ENCODE data around the gene CTSF.
"Not testable (repeated sequence)": the region's sequence is repeated elsewhere in the genome, so short reads cannot be mapped to it uniquely, and the experiment has no call there.

The CTSF gene

DNA sequence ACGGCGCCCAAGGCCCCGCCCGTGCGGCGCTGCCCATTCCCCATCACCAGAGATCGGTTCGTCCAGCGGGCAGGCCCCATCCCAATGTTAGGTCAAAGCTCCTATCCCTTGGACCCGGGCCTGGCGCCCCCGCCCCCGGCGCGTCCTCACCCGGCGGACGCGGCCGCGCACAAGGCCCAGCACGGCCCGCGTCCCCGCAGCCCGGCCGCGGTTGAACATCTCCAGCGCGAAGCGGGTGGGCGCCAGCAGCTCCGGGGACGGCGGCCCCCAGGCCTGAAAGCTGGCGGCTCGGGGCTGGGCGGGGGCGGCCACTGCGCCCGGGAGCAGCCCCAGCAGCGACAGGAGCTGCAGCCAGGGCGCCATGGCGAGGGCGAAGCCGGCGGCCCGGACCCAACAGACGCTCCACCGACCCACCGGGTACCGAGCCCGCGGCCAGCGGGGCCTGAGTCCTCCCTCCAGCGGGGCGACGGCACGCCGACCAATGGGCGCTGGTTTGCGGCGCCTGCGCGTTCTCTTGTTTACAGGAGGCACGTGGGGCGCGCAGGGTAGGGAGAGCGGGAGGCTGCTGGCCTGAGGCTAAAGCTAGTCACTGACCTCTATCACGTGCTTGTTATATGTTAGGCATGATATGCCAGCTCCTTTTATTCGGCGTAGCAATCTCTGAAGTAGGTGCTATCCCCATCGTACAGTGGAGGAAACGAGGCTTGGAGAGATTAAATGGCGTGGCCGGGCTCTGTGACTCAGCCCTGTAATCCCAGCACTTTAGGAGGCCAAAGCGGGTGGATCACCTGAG is at the start of gene CTSF:
Gene CTSF (minus strand): TSS at position 483 of the 793 bp plus-strand sequence. CDS start 120 bp downstream, at position 363.
- peak; percentile 99 for DNase-seq (ENCODE audit: low spot score)

DNA sequence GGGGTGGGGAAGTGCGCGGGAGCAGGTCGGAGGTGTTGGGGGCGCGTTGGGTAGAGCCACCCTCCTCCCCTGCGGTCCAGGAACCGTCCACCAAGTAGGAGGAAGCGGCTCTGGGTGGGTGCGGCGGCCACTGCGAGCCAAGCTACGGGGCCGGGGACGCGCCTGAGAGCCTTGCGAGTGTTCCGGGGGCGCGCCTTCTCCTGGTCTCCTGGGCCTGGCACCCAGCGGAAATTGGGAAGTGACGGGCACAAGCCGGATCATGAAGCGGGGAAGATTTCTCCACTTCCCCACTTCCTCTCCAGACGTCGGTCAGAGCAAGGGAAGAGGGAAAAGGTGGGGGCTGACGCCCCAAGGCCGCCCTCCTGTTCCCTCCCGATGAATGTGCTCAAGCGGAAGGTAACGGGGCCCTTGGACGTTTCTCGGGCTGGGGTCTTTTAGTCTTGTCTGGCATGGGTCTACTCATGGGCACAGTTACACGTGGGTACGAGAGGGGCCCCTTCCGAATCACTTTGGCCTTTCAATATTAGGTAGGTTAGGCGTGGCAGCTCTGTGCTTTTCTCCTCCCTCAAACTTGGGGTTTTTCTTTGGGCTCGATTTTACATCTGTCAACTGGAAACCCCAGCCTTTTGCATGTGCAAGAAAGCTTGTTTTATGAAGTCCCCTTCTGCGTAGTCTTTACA is 48.9 kb upstream of the CTSF start:
- DNase-seq (ENCODE audit: low spot score), result peak; percentile 70

DNA sequence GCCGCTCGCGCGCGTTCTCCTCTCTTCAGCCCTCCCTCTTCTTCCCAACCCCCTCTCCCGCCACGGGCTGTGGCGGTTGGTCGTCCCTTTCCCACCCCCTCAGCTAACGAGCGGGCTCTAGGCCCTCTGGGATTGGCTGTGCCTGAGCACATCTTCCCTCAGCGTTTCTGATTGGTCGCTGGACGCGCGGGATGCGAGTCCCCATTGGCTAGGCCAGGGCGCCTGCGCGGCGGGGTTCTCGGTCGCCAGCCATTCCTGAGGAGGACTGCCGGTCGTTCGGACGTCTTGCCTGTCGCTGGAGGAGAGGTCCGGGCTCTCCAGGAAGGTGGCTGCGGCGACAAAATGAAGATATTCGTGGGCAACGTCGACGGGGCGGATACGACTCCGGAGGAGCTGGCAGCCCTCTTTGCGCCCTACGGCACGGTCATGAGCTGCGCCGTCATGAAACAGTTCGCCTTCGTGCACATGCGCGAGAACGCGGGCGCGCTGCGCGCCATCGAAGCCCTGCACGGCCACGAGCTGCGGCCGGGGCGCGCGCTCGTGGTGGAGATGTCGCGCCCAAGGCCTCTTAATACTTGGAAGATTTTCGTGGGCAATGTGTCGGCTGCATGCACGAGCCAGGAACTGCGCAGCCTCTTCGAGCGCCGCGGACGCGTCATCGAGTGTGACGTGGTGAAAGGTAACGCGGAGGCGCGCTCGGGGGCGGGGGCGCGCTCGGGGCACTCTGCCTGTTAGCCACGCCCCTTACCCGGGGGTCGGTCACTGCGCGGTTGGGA is 48.2 kb upstream of the CTSF start, which contains the start of gene RBM14:
Gene RBM14 (plus strand): TSS at position 252 of the 776 bp plus-strand sequence. CDS start 91 bp downstream, at position 343.
- peak; percentile 100 for DNase-seq (ENCODE audit: low spot score)

DNA sequence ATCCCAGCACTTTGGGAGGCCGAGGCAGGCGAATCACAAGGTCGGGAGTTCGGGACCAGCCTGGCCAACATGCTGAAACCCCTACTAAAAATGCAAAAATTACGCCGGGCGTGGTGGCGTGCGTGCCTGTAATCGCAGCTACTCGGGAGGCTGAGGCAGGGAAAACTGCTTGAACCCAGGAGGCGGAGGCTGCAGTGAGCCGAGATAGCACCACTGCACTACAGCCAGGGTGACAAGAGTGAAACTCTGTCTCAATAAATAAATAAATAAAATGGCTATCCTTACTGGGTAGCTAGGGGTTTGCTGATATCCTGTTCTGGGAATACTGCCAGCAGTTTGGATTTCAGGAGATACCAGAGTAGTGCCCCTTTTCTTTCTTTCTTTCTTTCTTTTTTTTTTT is 45.7 kb upstream of the CTSF start:
- DNase-seq (ENCODE audit: low spot score), result no peak

DNA sequence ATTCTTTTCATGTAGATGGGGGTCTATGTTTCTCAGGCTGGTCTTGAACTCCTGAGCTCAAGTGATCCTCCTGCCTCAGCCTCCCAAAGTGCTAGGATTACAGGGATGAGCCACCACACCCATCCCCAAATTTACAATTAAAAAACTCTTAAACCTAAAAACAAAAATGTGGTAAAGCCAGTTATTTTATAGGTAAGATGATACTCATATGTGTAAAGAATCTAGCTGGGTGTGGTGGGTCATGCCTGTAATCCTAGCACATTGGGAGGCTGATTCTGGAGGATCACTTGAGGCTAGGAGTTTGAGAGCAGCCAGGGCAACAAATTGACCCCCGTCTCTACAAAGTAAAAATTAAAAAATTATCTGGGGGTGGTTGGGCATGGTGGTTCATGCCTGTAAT is 44.1 kb upstream of the CTSF start:
- no peak for DNase-seq (ENCODE audit: low spot score)

DNA sequence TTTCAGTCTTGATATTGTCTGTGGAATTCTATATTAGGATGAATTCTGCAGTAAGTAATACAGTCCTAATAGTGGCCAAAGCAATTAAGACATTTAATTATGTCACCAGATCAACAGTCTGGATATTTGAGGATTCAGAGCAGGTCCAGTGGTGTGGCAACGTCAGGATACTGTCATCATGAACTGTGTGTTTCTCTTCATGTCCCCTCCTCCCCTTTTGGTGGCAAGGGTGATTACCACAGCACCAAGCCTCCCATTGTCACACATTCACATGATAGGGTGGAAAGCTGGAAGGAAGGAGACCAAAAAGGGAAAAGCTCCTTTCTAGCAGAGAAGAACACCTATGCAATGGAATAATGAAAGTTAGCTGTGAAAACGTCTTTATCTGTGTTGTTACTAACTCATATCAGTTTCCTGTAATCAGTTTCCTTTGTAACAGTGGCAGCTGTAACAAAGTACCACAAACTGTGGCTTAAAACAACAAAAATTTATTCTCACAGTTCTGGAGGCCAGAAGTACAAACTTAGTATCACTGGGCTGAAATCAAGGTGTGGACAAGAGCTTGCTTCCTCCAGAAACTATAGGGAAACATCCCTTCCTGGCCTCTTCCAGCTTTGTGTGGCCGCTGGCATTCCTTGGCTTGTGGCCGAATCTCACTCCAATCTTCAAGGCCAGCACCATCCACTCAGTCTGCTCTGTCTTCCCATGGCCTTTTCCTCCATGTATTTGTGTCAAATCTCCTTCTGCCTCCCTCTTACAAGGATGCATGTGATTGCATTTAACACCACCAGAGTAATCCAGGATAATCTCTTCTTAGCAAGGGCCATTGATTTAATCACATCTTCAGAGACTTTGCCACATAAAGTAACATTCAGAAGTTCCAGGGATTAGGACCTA is 41.6 kb upstream of the CTSF start:
- no peak for DNase-seq (ENCODE audit: low spot score)

DNA sequence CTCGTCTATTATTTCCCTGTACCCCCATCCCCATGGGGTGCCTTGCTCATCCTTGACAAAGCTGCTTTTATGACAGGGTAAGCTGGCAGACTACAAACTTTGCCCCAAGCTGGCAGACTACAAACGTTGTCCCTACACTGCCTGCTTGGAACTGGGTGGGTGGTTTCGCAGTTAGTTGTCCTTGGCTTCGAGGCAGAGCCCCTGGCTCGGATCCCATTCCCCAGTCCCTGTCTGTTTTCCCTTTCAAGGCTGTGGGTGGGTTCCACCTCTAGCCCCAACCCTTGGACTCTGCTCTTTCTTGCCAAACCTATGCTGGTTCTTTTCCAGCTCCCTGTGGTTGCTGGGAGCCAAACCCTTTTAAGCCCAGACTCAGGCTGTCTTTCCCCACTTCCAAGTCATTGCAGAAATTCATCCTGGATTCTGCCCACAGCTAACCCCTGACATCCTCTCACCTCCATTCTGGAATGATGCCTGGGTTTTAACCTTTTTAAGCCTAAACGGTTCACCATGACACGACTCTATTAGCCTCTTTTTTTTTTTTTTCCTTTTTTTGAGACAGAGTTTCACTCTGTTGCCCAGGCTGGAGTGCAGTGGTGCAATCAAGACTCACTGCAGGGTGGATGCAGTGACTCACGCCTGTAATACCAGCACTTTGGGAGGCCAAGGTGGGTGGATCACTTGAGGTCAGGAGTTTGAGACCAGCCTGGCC is 38.9 kb upstream of the CTSF start:
- DNase-seq (ENCODE audit: low spot score), result peak; percentile 80

DNA sequence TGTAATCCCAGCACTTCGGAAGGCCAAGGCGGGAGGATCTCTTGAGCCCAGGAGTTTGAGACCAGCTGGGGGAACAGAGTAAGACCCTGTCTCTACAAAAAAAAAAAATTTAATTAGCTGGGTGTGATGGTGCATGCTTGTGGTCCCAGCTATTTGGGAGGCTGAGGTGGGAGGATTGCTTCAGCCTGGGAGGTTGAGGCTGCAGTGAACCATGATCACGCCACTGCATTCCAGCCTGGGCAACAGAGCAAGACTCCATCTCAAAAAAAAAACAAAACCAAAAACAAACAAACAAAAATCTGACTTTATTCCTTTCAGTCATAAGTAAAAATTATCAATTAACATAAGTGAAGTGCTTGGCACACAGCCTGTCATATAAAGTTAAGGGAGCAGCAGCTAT is 38.2 kb upstream of the CTSF start:
- not testable (repeated sequence) for DNase-seq (ENCODE audit: low spot score)

DNA sequence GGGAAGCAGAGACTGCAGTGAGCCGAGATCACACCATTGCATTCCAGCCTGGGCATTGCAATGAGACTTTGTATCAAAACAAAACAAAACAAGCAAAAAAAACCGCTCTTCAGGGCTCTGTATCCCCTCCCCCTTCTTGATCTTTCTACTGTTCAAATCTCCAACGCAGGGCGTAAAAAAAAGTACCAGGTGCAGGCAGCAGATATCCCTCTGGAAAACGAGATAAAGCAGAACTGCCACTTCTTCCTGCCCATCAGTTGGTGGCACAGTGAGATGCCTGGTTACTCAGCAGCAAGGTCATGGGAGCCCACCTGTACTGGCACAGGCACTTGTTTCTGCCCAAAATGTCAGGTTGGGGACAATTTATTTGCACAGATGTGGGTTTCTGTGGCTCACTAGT is 35.7 kb upstream of the CTSF start:
- DNase-seq (ENCODE audit: low spot score), result no peak

DNA sequence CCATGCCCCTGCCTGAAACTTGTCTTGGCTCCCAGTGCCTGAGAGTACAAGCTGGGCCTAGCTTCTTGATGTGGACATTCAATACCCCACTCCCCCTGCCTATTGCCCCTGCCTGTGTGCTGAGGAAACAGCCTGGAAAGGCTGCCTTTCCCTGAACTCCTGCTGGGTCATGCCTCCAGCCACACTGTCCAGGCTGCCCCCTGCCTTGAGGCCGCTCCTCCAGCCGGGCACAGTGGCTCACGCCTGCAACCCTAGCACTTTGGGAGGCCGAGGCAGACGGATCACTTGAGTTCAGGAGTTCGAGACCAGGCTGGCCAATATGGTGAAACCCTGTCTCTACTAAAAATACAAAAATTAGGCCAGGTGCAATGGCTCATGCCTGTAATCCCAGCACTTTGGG is 34.7 kb upstream of the CTSF start:
- no peak for DNase-seq (ENCODE audit: low spot score)

DNA sequence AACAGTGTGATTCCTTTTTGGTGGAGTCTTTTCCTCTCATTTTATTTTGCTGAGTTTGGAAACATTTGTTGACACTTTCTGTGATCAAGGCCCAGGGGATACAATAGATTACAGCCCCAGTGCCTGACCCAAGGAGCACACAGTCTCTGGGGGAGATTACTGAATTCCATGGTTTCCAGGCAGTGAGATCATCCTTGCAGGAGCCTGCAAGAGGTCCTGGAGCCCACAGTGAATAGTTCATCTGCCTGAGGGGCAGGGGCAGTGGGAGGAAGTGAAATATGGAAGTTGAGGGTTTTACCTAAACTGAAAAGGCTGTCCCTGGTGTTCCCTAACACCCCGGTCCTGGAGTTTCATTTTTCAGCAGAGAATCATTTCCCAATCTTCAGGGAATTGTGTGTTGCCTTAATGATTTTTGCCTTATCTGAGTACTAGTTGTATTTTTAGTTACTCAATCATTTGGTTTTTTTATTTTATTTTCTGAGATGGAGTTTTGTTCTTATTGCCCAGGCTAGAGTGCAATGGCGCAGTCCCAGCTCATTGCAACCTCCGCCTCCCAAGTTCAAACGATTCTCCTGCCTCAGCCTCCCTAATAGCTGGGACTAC is 32.3 kb upstream of the CTSF start:
- no peak for DNase-seq (ENCODE audit: low spot score)

DNA sequence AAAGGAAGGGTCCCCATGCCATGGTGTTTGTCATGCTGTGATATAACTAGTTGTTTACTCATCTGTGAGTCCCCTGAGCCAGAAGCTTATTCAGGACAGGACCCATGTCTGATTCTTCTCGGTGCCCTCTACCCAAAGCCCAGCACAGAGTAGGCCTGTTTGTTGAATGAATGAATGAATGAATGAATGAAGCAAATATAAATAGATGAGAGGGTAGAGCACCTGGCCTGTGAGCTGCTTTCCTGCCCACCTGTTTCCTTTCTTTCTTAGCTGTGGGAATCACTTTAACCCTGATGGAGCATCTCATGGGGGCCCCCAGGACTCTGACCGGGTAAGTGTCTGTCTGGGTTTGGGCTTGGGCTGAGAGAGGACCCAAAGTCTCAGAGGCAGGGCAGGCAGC is 31.8 kb upstream of the CTSF start:
- no peak for DNase-seq (ENCODE audit: low spot score)

DNA sequence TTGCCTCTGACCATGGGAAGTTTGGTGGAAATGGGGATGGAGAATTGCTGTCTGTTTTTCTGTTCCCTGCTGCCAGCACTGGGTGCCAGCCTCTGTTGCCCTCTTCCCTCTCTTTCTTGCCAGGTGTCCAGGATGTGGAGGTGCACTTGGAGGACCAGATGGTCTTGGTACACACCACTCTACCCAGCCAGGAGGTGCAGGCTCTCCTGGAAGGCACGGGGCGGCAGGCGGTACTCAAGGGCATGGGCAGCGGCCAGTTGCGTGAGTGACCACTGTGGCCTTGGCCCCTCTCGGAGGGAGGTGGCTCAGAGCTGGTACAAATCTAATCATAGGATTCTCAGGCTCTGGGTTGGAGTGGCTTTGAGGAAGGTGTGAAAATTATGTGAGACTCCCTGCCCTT is 30.6 kb upstream of the CTSF start:
- DNase-seq (ENCODE audit: low spot score), result no peak

DNA sequence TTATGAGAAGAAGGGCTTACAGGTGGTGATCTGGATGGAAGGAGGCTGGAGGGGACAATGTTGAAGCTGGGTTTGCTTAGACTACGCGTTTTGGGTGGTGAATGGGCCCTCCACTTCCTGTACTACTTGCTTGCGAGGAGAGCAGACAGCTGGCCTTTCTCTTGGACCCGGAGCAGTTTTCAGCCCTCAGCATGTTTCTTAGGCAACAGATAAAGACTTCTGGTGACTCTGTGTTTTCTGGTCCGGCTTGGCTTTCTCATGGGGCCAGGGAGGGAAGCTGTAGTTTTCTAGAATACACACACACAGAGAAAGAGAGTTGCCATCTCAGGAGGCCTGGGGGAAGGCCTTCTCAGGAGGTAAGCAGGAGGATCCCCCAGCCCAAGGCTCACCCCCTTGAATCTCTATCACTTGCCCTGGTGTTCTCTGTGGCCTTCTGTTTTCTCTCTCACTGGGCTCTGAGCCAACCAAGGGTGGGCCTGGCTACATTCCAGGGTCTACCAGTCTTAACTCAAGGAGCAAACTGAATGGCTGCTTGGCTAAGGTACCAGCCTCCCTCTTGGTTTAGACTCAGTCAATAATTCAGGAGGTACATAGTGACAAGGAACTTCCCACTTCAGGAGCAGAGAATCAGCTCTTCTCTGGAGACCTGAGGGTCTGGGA is 27.0 kb upstream of the CTSF start:
- DNase-seq (ENCODE audit: low spot score), result no peak

DNA sequence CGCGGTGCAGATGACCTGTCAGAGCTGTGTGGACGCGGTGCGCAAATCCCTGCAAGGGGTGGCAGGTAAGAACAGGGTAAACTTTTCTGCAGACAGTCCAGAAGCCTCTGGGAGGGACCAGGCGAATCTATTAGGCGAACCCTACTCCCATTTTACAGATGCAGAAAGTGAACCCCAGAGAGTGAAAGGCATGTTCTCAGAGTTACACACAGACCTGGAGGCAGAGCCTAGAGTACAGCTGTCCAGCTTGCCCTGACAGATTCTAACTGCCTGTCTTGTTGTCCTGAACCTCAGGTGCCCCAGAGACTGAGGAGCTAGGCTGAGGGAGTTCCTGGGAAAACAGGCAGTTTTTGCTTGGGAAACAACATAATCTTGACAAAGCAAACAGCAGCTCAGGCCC is 25.2 kb upstream of the CTSF start:
- DNase-seq (ENCODE audit: low spot score), result no peak

DNA sequence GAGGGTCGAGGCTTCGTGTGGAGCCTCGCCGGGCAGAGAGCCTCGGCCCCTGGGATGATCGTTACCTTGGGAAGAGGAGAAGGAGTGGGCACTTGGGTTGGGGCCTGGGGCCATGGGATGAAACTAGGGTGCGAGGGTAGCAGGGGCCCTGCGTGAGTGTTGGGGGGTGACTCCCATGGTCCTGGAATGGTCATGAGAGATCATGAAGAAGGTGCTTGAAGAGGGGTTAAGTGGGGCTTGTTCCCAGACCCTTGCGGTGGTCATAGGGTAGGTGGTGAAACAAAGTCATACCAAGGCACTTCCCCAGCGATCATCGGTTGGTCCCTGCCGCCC is 24.9 kb upstream of the CTSF start:
- DNase-seq (ENCODE audit: low spot score), result no peak

DNA sequence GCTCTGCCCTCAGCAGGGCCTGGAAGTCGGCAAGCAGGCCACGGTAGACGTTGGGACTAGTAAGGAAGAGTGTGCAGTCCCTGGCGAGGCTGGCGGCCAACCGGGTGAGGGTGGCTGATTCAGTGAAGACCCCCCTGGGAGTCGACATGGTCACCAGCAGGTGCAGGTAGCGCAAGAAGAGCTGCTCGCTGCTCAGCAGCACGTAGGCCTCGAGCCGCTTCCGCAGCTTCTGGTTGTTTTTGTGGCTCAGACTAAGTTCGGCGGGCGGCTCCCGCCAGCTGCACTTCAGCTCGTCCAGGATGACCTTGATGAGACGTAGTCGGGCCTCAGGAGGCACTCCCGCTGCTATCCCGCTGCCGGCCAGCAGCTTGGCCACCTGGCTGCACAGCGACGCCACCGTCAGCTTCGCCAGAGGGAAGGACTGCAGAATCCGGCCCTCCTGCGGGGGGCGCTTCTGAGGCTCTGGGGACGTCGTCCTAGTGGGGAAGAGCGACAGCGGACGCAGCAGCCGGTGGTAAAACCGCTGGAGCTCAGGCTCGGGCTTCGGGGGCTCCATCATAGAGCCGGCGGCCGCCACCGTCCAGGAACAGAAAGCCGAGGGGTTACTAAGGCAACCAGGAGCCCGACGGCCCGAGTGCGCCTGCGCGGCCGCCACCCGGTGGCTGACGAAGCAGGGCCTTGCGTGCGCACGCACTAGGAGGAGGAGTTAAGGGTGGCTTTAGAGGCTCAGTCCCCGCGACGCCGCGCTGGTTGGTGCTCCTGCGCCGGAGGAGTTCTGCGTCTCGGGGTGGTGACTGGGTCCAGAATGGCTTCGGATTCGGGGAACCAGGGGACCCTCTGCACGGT is 24.3 kb upstream of the CTSF start, which contains the start of the genes CCDC87 and CCS:
Gene CCDC87 (minus strand): TSS at position 607 of the 846 bp plus-strand sequence. CDS start 48 bp downstream, at position 559.
Gene CCS (plus strand): TSS at position 729 of the 846 bp plus-strand sequence. CDS start 77 bp downstream, at position 806.
- DNase-seq (ENCODE audit: low spot score), result peak; percentile 100

DNA sequence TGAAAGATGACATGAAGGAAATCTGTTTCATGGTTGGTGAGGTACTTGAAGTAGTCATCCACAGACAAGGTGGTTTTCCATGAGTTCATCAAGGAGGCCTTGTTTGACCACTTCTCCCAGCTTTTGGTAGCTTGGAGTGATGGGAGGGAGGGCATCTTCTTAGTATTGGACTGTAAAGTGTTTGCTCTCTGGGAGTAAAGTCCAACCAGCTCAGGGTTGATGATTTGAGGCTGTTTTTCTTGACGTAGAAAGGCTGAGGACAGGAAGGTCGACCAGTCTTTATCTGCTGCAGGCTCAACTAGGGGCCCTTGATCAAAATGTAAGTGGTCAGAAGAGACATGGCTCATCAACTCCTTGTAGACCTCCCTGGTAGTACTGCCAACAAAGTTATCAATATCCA is 22.8 kb upstream of the CTSF start:
- DNase-seq (ENCODE audit: low spot score), result no peak

Data from GM03348 (cell line).